Measurements from ENCODE around the gene SPATA6.

The SPATA6 gene

GRCh38 chr1:48362901-48363300 is 109.1 kb downstream of the SPATA6 start:
- Histone ChIP-seq H3K4me3 (ENCODE audit: low read depth, low read length, poor library complexity, severe bottlenecking) (no peak overlapping the region), H3K4me2 (ENCODE audit: low read length) (no peak overlapping the region), H3K9ac (ENCODE audit: low read length) (no peak overlapping the region), H3K9me2 (ENCODE audit: low read depth, low read length) (no peaks in the 10 kb centered on the region), H3K79me2 (ENCODE audit: insufficient read depth, low read length) (no peaks in the 10 kb centered on the region), H3K27me3 (ENCODE audit: insufficient read depth, low read length) (no peaks in the 10 kb centered on the region), H2AFZ (ENCODE audit: low read length) (no peak overlapping the region), H4K20me1 (ENCODE audit: insufficient read depth, low read length) (no peaks in the 10 kb centered on the region), H3K27ac (ENCODE audit: low read depth, low read length, poor library complexity, severe bottlenecking) (no peak overlapping the region), H3K4me1 (ENCODE audit: insufficient read depth, low read length, severe bottlenecking) (no peaks in the 10 kb centered on the region), H3K9me3 (ENCODE audit: low read length) (no peaks in the 10 kb centered on the region), H3F3A (ENCODE audit: insufficient read depth, low read length) (no peaks in the 10 kb centered on the region), H3K36me3 (ENCODE audit: insufficient read depth, low read length) (no peaks in the 10 kb centered on the region)
- TF ChIP-seq EZH2 (IDR thresholded peaks at IDR 0.05; ENCODE audit: borderline replicate concordance, low read length): no peak
- no peak for TF ChIP-seq CTCF (IDR thresholded peaks at IDR 0.05; ENCODE audit: low read length)

- Histone ChIP-seq H3K4me3 (ENCODE audit: low read depth, low read length, poor library complexity, severe bottlenecking) (no peak overlapping the region), H3K9me3 (ENCODE audit: low read length) (no peaks in the 10 kb centered on the region), H3K9ac (ENCODE audit: low read length) (no peak overlapping the region), H3K79me2 (ENCODE audit: insufficient read depth, low read length) (no peaks in the 10 kb centered on the region), H2AFZ (ENCODE audit: low read length) (no peak overlapping the region), H3K27ac (ENCODE audit: low read depth, low read length, poor library complexity, severe bottlenecking) (no peak overlapping the region), H3F3A (ENCODE audit: insufficient read depth, low read length) (no peaks in the 10 kb centered on the region), H3K36me3 (ENCODE audit: insufficient read depth, low read length) (no peaks in the 10 kb centered on the region), H4K20me1 (ENCODE audit: insufficient read depth, low read length) (no peaks in the 10 kb centered on the region), H3K4me1 (ENCODE audit: insufficient read depth, low read length, severe bottlenecking) (no peaks in the 10 kb centered on the region), H3K27me3 (ENCODE audit: insufficient read depth, low read length) (no peaks in the 10 kb centered on the region), H3K4me2 (ENCODE audit: low read length) (no peak overlapping the region), H3K9me2 (ENCODE audit: low read depth, low read length) (no peaks in the 10 kb centered on the region)
- TF ChIP-seq CTCF (IDR thresholded peaks at IDR 0.05; ENCODE audit: low read length) (no peak), EZH2 (IDR thresholded peaks at IDR 0.05; ENCODE audit: borderline replicate concordance, low read length) (no peak)
Measured at GRCh38 chr1:48356901-48357300, 115.1 kb downstream of the SPATA6 start.

GRCh38 chr1:48344373-48344772 is 127.6 kb downstream of the SPATA6 start:
- no peaks in the 10 kb centered on the region for H3K9me3 ChIP-seq (ENCODE audit: low read length)
- H3K4me2 ChIP-seq (ENCODE audit: low read length): no peak overlapping the region
- H3F3A ChIP-seq (ENCODE audit: insufficient read depth, low read length): no peaks in the 10 kb centered on the region
- no peaks in the 10 kb centered on the region for H3K4me1 ChIP-seq (ENCODE audit: insufficient read depth, low read length, severe bottlenecking)
- H3K4me3 ChIP-seq (ENCODE audit: low read depth, low read length, poor library complexity, severe bottlenecking): no peak overlapping the region
- no peak for TF ChIP-seq EZH2 (IDR thresholded peaks at IDR 0.05; ENCODE audit: borderline replicate concordance, low read length)
- TF ChIP-seq CTCF (IDR thresholded peaks at IDR 0.05; ENCODE audit: low read length): no peak
- H2AFZ ChIP-seq (ENCODE audit: low read length): no peak overlapping the region
- H3K27ac ChIP-seq (ENCODE audit: low read depth, low read length, poor library complexity, severe bottlenecking): no peak overlapping the region
- no peaks in the 10 kb centered on the region for H3K79me2 ChIP-seq (ENCODE audit: insufficient read depth, low read length)
- H3K27me3 ChIP-seq (ENCODE audit: insufficient read depth, low read length): no peaks in the 10 kb centered on the region
- no peaks in the 10 kb centered on the region; the same call in 1 of the 2 replicates for H3K36me3 ChIP-seq (ENCODE audit: insufficient read depth, low read length)
- no peak overlapping the region for H3K9ac ChIP-seq (ENCODE audit: low read length)
- H3K9me2 ChIP-seq (ENCODE audit: low read depth, low read length): no peaks in the 10 kb centered on the region
- no peaks in the 10 kb centered on the region for H4K20me1 ChIP-seq (ENCODE audit: insufficient read depth, low read length)

All from OCI-LY1 (cell line).